ENCODE data around the gene F2R.
"Not testable (repeated sequence)": the region's sequence is repeated elsewhere in the genome, so short reads cannot be mapped to it uniquely, and the experiment has no call there.

F2R gene

DNA sequence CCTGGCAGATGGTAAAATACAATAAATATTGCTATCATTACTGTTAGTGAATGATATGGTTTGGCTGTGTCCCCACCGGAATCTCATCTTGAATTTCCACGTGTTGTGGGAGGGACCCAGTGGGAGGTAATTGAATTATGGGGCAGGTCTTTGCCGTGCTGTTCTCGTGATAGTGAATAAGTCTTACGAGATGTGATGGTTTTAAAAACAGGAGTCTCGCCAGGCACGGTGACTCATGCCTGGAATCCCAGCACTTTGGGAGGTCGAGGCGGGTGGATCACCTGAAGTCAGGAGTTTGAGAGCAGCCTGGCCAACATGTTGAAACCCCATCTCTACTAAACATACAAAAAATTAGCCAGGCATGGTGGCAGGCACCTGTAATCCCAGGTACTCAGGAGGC lies 45.2 kb downstream of the F2R start:
- not testable (repeated sequence) for DNase-seq

DNA sequence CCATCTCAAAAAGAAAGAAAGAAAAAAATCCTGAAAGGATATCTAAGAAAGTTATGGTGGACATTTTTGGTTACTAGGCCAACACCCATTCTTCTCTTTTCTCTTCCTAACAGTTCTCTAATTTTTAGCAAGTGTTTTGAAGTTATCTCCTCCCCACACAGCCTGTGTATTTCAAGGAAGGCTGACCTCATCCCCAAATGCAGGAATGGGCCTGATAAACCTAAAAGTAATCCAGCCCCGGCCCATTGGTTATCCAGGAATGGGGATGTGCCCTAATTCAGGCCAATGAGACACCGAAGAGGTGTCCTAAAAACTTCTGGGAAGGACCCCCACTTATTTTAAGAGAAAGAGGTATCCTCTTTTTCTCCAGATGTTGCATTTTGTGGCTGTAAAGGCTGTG lies 46.6 kb downstream of the F2R start:
- no peak for DNase-seq

DNA sequence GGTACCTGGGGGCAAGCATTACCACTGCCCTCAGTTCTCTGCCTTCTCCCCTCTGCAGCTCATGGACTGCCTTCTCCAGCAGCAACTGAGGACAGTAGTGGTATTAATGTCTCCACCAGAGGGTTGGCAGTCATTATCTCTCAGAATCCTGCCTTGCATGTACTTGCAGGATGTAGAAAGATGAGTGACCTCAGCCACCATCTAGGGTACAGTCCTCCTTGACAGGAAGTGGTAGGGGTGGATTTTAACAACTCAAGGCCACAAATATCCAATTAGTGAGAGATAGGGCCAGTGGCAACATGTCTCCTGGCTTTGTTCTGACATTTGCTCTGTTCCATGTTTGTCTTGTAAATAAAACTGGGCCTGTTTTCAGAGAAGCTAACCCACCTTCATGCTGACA lies 47.2 kb downstream of the F2R start:
- no peak for DNase-seq

DNA sequence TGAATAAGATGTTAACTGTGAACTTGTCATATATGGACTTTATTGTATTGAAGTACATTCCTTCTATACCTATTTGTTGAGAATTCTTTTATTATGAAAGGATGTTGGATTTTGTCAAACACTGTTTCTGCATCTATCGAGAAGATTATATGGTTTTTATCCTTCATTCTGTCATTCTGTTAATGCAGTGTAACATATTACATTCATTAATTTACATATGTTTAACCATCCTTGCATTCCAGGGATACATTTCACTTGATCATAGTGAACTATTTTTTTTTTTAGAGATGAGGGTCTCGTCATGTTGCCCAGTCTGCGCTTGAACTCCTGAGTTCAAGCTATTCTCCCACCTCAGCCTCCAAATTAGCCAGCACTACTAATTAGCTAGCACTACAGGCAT lies 48.4 kb downstream of the F2R start:
- DNase-seq, result no peak

DNA sequence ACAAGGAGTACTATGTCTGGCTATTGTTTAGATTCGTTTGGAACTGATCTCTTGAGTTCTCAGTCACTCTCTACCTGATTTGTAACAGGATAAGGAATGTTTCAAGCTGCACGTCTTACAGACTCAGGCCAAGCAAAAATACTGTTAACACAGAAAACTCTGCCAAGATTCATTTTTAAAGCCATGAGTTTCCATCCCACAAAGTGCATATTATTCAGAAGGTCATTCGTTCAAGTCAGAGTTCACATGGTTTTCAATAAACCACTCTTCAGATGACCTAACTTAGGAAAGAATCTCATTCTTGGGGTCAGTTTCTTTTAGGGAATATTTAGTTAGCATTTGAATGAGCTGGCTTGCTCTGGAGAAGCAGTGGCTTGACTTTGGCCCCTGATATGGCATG lies 49.3 kb downstream of the F2R start:
- no peak for DNase-seq

DNA sequence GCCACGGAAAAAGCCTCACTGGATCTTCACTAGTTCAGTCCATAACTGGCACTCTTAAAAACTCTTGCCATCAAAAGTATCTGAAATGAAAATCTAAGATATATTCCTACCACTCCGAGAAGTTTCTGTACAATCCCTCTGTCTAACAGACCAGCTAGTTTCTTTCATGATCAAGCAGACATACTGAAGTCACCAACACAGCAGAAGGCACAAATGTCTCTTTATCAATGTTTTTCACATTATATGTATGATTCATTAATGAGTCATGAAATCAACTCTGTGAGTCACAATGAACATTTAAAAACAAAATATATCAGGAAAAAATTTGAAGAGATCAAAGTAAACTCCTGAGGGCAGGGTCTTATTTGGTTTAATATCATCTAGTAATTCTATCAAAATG lies 50.8 kb downstream of the F2R start:
- no peak for DNase-seq

DNA sequence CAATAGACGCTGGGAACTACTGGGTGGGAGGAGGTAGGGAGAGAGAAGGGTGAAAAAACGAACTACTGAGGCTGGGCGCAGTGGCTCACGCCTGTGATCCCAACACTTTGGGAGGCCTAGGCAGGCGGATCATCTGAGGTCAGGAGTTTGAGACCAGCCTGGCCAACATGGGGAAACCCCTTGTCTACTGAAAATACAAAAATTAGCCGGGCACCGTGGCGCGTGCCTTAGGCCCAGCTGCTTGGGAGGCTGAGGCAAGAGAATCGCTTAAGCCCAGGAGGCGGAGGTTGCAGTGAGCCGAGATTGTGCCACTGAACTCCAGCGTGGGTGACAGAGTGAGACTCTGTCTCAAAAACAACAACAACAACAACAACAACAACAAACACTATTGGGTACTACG lies 55.1 kb downstream of the F2R start:
- DNase-seq, result not testable (repeated sequence)

DNA sequence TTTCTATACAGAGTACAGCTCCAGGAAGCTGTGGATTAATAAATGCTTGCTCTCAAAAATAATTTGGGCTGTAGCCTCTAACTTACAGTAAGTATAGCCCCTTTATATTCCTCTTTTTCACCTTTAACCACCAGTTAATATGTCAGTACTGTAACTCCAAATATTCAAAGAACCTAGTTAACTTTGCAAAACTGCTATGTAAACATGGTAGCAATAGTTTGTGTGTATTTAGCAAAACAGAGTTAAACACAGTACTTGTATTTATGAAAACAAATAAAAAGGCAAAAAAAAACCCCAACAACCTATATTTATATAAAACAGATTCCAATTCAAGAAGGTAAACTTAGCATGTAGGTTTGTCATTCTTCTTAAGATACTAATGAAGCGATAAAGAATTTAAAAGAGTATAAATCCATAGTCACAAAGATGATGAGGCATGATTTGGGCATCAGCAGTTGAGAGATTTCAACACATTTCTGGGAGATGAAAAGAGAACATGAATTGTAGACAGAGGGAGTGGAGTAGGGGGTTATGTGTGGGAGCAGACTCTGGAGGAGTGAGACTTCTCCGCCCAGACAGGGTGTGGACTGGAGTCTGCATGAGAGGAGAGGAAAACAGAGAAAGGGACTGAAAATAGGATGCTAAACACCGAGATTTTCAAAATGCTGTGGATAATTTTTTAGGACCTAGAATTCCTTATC lies 55.9 kb downstream of the F2R start:
- DNase-seq, result no peak

DNA sequence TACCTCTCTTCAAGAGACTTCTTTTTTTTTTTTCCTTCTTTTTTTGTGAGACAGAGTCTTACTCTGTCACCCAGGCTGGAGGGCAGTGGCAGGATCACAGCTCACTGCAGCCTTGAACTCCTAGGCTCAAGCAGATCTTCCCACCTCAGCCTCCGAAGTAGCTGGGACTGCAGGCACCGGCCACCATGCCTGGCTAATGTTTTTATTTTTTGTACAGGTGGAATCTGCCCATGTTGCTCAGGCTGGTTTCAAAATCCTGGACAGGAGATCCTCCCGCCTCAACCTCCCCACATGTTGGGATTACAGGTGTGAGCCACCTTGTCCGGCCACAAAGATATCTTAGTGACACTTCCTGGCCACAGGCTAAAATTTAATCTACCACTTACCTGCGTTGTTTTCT lies 60.0 kb downstream of the F2R start:
- no peak for DNase-seq

DNA sequence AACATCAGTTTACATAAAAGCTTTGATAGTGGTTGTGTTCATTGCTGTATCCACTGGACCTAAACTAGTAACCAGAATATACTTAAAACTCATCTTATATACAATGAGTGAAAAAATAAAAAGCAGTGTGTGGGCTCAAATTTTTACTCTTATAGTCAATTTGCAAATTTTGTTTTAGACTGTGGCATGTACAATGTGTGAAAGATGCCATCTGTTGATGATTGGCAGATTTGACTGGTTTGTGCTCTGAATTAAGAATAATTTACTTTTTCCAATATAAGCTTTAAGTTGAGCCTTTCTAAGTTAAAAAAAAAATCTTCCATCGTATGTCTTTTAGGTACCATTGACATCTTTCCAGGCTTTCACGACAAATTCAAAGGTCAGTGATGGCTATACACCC lies 60.5 kb downstream of the F2R start:
- no peak for DNase-seq

DNA sequence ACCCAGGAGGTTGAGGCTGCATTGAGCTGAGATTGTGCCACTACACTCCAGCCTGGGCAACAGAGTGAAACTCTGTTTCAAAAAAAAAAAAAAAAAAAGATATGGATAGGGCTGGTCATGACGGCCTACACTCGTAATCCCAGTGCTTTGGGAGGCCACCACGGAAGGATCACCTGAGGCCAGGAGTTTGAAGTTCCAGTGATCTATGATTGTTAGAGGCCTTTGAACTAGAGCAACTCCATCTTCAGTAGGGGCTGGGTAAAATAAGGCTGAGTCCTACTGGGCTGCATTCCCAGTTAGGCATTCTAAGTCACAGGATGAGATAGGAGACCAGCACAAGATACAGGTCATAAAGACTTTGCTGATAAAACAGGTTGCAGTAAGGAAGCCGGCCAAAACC lies 64.7 kb downstream of the F2R start:
- not testable (repeated sequence) for DNase-seq

DNA sequence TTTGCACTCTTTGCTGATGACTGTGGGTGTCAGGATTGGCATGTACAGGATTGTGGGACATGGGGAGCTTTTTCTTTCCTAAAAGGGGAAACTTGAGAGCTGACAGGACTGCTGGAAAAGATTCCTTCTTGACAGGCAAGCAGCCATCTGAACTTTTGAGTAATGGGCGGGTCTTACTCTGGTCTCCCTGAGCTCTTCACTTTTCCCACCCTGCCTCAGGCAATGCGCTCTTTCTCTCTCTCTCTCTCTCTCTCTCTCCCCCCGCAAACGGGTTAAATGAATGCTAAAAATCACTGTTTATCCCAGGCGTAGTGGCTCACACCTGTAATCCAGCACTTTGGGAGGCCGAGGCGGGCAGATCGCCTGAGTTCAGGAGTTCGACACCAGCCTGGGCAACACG lies 65.8 kb downstream of the F2R start:
- DNase-seq, result no peak

DNA sequence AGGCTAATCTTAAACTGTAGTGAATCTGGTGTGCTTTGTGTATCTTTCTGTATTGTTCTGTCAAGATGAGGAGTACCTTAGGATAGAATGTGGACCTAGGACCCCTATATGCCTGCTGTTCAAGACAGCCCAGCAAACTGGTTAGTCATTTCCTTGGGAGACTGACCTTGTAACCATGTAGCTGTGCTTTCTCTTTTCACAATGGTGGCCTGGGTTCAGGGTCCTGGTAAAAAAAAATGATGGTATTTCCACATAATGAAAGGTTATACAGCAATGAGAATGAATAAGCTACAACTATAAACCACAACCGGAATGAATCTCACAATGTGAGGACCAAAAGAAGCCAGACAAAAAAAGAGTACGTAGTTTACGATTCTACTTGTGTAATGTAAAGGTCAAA lies 66.5 kb downstream of the F2R start:
- no peak for DNase-seq
